ENCODE measurements around the gene KCNJ2.

The KCNJ2 gene

DNA sequence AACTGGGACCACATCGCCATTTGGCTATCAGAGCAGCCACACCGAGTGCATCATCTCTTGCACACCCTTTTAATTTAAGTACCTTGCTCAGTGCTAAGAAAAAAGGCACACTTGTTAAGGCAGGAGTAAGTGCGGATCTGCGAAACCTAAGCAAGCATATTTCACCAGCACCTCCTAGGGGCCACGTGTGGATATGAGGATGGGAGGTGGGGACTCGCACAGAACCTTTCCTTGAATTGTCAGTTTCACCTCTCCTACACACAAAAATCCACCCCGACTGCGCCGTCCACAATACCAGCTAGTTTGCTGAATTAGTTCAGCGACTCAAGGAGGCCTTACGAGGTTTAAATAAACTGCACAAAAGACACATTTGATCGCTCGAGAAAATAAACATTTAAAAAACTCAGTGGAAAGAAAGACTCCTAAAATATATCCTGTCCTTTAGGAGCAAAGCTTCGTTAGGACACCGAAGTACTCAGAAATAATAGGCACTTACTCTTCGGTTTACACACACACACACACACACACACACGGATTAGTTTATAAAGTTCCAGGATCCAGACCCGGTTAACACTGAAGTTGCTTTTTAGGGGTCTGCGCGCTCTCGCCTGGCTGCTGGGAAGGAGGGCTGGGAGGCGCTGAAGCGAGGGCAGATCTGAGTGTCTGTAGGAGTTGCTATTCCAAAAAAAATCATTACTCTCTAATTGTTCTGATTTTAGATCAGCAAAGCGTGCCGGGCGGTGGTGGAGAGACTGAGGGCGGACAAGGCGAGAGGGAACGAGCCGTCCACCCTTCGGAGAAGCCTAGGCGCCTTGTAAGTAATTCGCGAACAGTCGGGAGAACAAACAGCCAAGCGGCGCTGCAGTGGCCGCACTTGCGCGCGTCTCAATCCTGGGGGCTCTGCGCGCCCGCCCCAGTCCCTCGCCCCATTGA is 1.0 kb upstream of the KCNJ2 start:
- Histone ChIP-seq H3K4me3 (peak overlapping the region; percentile 55 to 75), H3K27ac (peak overlapping the region; percentile 63 to 74), H3K4me1 (peaks cover 0 to 24% (median 13%) of the 10 kb centered on the region in 4 donors), H3K36me3 (no peaks in the 10 kb centered on the region), H3K9me3 (no peaks in the 10 kb centered on the region), H3K27me3 (peaks cover 0 to 17% of the 10 kb centered on the region in 2 donors)
- peak; percentile 56 to 67 for DNase-seq
- TF ChIP-seq, protein P1, sequence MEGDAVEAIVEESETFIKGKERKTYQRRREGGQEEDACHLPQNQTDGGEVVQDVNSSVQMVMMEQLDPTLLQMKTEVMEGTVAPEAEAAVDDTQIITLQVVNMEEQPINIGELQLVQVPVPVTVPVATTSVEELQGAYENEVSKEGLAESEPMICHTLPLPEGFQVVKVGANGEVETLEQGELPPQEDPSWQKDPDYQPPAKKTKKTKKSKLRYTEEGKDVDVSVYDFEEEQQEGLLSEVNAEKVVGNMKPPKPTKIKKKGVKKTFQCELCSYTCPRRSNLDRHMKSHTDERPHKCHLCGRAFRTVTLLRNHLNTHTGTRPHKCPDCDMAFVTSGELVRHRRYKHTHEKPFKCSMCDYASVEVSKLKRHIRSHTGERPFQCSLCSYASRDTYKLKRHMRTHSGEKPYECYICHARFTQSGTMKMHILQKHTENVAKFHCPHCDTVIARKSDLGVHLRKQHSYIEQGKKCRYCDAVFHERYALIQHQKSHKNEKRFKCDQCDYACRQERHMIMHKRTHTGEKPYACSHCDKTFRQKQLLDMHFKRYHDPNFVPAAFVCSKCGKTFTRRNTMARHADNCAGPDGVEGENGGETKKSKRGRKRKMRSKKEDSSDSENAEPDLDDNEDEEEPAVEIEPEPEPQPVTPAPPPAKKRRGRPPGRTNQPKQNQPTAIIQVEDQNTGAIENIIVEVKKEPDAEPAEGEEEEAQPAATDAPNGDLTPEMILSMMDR (IDR thresholded peaks at IDR 0.05): peak; percentile 46 to 47
- intact Hi-C loops (cut with DNase I; ENCODE audit: low total_unique reads): no loop called here

- intact Hi-C loops (cut with DNase I; ENCODE audit: low total_unique reads): no loop called here
Observed at GRCh38 chr17:70169709-70170597, 621 bp downstream of the KCNJ2 start.

GRCh38 chr17:70171159-70171558 is 1.8 kb downstream of the KCNJ2 start:
- Histone ChIP-seq H3K4me3 (no peak overlapping the region), H3K27me3 (peaks cover 0 to 21% of the 10 kb centered on the region in 2 donors), H3K36me3 (peaks cover 0 to 6% (median 0%) of the 10 kb centered on the region in 3 donors), H3K27ac (no peak overlapping the region), H3K4me1 (peaks cover 0 to 24% (median 13%) of the 10 kb centered on the region in 4 donors), H3K9me3 (no peaks in the 10 kb centered on the region)
- intact Hi-C loops (cut with DNase I; ENCODE audit: low total_unique reads): no loop called here
- no peak for DNase-seq
- TF ChIP-seq, protein P1 (IDR thresholded peaks at IDR 0.05): no peak

More at GRCh38 chr17:70169709-70170597, 621 bp downstream of the KCNJ2 start:
- H3K4me1 ChIP-seq: peaks cover 0 to 24% (median 13%) of the 10 kb centered on the region in 4 donors
- peaks cover 0 to 21% of the 10 kb centered on the region in 2 donors for H3K27me3 ChIP-seq
- peak overlapping the region; percentile 55 to 75 for H3K4me3 ChIP-seq
- TF ChIP-seq, protein P1 (IDR thresholded peaks at IDR 0.05): no peak
- peak overlapping the region in 1 of 2 donors; percentile 74 for H3K27ac ChIP-seq
- H3K36me3 ChIP-seq: peaks cover 0 to under 1% (median 0%) of the 10 kb centered on the region in 3 donors
- no peak for DNase-seq
- no peaks in the 10 kb centered on the region for H3K9me3 ChIP-seq

GRCh38 chr17:70172449-70172848 is 3.1 kb downstream of the KCNJ2 start:
- peaks cover 0 to 6% (median 0%) of the 10 kb centered on the region in 3 donors for H3K36me3 ChIP-seq
- no peak overlapping the region for H3K4me3 ChIP-seq
- H3K9me3 ChIP-seq: no peaks in the 10 kb centered on the region
- H3K27ac ChIP-seq: no peak overlapping the region
- TF ChIP-seq, protein P1 (IDR thresholded peaks at IDR 0.05): no peak
- peaks cover 0 to 21% of the 10 kb centered on the region in 2 donors for H3K27me3 ChIP-seq
- intact Hi-C loops (cut with DNase I; ENCODE audit: low total_unique reads): no loop called here
- DNase-seq: no peak
- peaks cover 0 to 24% (median 13%) of the 10 kb centered on the region in 4 donors for H3K4me1 ChIP-seq

GRCh38 chr17:70172923-70173322 is 3.6 kb downstream of the KCNJ2 start:
- TF ChIP-seq, protein P1 (IDR thresholded peaks at IDR 0.05): no peak
- Histone ChIP-seq H3K36me3 (peaks cover 0 to 6% (median 0%) of the 10 kb centered on the region in 3 donors), H3K4me1 (peaks cover 0 to 23% (median 13%) of the 10 kb centered on the region in 4 donors), H3K4me3 (no peak overlapping the region), H3K27ac (no peak overlapping the region), H3K9me3 (no peaks in the 10 kb centered on the region), H3K27me3 (peaks cover 0 to 21% of the 10 kb centered on the region in 2 donors)
- no peak for DNase-seq
- intact Hi-C loops (cut with DNase I; ENCODE audit: low total_unique reads): no loop called here
